HG03280 (cell line): ENCODE data around the gene GRID1.
"Not testable (repeated sequence)": the region's sequence is repeated elsewhere in the genome, so short reads cannot be mapped to it uniquely, and the experiment has no call there.

Source experiments
- ATAC-seq: cut with Tn5 transposase; IDR thresholded peaks from one replicate; pipeline ENCODE4 v1.9.1; 2021; ENCODE audit warnings: mild to moderate bottlenecking, moderate library complexity; ENCODE audit not compliant: unreplicated experiment

Gene GRID1

DNA sequence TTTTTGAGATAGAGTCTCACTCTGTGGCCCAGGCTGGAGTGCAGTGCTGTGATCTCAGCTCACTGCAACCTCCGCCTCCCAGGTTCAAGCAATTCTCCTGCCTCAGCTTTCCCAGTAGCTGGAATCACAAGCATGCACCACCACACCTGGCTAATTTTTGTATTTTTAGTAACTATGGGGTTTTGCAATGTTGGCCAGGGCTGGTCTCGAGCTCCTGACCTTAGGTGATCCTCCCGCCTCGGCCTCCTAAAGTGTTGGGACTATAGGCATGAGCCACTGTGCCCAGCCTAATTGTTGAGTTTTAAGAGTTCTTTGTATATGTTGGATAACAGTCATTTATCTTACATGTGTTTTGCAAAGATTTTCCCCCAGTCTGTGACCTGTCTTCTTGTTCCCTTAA lies 667.5 kb downstream of the GRID1 start:
- not testable (repeated sequence) for ATAC-seq

DNA sequence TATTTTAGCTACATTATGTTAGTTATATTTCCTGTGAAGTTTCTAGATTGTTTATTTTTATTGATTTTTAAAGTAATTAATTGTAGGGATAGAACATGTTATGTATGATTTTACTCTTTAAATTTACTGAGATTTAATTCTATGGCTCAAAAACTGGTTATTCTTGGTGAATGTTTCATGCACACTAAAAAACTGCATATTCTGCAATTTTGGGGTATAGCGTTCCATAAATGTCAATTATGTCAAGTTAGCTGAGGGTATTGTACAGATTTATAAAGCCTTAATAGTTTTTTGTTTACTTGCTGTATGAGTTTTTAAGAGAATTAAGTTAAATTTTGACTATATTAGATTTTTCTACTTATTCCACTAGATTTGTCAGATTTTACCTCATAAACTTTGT lies 669.7 kb downstream of the GRID1 start:
- no peak for ATAC-seq

DNA sequence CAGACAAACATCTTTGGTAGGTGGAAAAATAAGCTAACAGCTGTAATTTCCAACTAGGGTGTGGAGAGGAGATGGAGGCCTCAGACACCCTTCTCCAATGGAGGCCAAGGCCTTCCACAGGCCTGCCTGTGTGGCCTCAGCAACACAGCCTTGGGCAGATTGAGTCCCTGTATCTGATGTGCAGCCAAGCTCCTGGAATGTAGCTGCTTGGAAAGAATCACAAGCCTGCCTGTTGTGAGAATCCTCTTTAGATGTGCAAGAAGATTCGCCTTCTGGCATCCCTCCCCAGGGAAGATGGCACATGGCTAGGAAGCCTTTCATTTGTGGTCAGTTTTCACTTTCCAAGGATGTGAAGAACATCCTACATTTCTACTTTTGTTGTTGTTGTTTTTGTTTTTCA lies 684.0 kb downstream of the GRID1 start:
- ATAC-seq, result no peak

DNA sequence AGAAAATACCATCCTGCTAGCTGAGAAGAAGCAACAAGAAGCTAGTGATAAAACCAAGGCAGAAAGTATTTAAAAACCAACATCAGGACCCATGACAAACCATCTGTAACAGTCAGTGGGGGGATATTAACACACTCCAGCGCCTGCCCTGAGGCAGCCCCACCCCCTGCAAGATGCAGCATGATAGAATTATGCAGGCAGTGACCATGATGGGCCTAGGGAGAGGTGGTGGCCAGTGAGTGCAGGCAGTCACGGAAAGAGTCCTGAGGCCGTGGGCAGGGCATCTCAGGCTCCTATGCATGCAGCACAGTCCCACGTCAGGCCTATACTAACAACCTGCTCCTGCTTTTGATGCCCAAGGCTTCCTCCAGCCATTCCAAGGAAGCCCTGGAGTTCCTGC lies 686.9 kb downstream of the GRID1 start:
- no peak for ATAC-seq

DNA sequence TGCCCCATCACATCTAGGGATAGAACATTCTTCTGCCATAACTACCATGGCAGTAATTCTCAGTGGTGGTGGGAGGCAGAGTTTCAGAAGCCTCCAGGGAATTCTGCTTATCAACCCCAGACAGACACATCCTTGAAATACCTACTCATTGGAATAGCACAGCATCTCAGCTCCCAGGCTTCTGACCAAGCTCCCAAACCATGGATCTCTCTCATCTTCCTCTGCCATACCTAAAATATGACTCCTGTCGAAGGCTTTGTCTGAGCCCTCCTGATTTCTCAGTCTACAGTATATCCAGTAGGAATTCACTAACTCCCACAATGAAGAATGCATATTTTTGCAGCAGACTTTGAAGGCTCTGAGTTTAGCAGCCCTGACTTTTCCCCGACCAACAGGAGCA lies 687.5 kb downstream of the GRID1 start:
- ATAC-seq, result no peak

DNA sequence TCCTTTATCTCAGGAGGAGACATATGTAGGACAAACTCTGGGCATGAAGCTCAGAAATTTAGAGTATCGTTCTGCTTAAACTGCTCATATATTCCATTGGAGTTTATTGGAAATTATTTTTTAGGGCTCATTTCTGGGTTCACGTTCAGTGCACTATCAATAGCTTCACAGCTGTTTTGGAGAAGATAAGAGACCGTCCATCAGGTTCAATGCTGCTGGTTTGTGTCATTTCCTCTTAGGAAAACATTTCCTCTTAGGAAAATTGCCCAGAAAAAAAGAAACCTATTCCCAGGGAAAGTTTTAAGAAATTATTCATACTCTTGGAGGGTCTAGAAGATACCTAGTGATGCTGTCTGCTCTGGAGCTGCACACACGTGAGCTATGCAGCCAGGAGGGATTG lies 691.7 kb downstream of the GRID1 start:
- no peak for ATAC-seq

DNA sequence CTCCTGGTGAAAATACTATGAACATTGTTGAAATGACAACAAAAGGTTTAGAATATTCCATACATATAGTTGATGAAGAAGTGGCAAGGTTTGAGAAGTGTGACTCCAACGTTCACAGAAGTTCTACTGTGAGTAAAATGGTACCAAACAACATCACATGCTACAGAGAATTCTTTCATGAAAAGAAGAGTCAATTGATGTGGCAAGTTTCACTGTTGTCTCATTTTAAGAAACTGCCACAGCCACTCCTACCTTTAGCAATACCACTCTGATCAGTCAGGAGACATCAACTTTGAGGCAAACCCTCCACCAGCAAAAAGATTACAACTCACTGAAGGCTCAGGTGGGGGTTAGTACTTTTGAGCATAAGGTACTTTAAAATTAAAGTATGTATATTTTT lies 693.3 kb downstream of the GRID1 start:
- ATAC-seq, result no peak

DNA sequence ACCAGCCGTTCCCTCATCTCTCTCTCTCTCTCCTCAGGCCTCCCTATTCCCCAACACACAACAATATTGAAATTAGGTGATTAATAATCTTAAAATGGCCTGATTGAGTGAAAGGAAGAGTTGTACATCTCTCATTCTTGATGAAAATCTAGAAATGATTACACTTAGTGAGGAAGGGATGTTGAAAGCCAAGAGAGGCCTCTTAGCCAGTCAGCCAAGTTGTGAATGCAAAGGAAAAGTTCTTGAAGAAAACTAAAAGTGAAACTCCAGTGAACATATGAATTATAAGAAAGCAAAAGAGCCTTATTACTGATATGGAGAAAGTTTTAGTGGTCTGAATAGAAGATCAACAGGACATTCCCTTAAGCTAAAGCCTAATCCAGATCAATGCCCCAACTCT lies 695.1 kb downstream of the GRID1 start:
- ATAC-seq, result no peak

DNA sequence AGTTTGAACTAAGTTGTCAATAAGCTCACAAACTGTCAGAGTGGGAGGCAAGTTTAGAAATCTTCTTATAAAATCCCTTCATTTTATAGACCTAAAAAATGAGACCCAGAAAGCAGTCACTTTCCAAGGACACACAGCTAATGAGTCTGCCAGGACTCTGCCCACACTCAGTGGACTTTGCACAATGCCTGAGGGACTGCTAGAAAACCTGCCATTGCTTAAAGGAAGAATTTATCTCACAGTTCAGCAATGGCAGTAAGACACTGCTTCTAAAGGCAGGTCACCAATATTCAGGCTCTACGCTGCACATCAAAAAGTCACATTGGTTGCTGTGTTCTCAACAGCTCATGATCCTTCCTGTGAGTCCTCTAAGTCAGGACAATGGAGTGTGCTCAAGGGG lies 698.1 kb downstream of the GRID1 start:
- ATAC-seq, result no peak

DNA sequence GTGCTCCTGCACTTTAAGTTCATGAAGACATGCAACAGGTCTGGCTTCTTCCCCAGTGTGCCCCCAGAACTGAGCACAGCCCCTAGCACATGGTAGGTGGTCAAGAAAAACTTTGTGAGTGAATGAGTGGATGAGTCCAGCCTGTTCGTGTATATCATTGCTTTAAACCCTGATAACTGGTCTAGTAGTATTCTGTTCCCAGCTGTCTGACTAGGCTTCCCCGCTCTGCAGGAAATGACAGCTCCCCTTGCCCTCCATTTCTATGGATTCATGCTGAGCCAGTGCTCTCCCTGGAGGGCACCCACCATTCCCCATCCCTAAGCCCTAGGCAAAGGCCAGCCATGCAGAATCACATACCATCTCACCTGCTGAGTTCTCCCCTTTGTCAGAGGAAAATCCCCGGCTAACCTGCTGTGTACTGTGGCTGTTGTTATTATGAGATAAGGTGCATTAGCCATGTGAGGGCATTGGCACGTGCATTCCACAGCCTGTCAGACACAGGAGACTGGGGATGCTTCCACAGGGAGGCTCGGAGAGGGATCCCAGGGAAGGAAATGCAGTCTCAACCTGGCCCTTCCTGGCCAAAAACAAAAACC lies 698.9 kb downstream of the GRID1 start:
- ATAC-seq, result no peak

DNA sequence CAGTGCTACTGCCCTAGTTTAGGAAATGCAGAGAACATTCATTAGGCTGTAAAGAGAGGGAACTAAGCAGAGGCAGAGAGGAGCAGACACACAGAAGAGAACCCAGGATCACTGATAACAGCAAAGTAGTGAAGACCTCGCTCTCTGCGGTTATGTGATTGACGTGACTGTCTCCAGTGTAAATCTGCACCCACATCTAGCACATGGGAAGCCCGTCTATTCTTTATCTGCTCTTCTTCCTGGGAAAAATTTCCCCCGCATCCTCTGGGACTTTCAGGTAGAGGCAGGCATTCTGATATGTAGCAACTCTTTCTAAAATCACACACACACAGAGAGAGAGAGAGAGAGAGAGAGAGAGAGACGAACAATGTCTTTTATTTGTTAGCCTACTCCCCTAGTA lies 699.6 kb downstream of the GRID1 start:
- ATAC-seq, result no peak

DNA sequence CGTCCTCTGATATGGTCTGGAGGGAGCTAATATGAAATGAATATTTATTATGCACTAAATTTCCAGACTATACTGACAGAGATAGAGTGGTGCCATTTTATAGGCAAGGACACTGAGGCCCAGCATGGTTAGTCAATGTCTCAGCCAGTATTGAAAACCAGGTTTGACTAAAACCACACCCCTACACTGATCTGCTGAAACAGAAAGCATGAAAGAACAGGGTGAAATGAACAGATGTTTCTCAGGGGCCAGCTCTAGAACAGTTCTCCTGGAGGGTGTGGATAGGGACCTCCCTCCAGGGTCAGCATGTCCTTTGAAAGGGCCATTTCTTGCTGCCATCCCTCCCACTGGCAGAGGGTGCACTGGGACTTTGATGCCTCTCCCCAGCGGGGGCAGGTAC lies 700.5 kb downstream of the GRID1 start:
- ATAC-seq, result peak; percentile 79

DNA sequence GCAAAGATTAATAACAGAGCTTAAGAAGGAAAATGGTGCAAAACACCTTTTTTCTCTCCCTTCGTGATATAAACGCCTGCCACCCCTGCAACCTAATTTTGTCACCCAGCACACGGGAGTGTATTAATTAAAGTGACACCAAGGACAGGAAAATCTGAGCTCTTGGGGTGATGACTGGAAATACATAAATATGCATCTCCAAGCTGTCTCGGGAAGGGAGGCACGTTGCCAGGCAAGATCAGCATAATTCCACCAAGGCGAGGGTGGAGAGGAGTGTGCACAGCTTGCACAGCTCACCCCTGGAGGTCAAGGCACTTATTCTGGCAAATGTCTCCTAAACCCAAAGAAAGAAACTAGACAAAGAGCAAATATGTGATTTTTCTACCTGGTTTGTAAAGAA lies 700.9 kb downstream of the GRID1 start:
- ATAC-seq, result no peak

DNA sequence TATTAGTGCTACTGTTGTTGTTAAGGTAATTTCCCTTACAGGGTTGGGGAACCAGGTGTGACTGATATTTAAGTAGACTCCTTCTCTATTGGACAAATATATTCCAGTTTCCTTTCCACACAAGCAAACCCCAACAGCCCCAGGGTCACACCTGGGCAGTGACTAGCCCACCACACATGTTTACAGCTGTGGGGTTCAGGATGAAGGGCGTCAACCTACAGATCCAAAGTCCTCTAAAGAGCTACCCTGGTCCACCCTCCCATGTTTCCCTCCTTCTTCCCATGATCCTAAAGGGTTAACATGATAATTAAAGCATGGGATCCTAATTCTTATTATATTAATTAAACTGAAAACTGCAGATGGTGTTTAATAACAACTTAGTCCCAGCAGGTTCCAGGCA lies 701.5 kb downstream of the GRID1 start:
- no peak for ATAC-seq

DNA sequence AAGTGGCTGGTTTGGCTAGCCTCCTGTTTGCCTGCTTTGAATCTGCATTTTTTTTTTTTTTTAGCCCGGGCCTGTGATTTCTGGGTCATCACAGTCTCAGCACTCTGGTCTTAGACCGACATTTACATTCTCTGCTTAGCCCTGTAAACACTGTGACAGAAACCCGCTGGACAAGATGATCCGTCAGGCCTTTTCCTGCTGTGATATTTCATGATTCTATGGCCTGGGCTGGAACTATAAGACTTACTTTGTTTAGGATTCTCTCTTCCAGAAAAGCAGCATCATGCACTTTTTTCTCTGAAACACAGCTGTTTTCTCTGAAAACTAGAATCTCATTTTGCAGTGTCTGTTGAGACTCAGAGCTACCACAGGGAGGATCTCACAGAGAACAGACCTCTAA lies 705.5 kb downstream of the GRID1 start:
- ATAC-seq, result no peak

DNA sequence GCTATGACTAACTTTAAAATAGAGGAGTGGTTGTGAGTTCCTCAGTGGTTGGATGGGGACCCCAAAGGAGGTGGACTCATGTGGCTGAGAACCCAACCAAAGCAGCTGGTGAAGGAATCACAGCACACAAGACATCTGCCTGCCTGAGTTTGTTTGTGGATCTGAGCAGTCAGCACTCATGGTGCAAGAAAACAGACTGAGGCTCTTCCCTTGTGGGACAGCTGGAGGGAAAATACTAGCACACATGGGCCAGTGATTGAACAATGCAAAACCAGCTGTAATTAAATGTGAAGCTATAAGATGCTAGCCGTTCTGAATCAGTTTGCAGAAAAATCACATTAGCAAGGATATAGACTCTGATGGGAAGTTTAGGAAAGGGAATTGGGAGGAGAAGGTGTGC lies 707.3 kb downstream of the GRID1 start:
- ATAC-seq, result no peak

DNA sequence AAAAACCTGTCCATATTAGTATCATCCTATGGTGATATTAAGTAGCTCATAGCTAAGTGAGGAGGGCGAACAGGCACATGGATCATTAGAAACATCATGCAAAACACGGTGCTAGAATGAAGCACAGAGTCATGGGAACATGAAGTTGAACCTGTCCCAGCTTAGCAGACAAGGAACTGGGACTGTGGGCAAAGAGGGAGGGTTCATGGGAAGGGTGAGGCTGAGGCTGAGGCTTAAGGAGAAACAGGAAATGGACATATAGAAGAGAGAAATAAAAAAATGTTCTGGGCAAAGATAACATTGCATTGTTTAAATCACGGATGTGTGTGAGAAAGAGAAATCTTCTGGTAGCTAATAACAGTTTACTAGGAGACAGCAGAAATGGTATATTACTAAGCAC lies 708.1 kb downstream of the GRID1 start:
- ATAC-seq, result no peak

DNA sequence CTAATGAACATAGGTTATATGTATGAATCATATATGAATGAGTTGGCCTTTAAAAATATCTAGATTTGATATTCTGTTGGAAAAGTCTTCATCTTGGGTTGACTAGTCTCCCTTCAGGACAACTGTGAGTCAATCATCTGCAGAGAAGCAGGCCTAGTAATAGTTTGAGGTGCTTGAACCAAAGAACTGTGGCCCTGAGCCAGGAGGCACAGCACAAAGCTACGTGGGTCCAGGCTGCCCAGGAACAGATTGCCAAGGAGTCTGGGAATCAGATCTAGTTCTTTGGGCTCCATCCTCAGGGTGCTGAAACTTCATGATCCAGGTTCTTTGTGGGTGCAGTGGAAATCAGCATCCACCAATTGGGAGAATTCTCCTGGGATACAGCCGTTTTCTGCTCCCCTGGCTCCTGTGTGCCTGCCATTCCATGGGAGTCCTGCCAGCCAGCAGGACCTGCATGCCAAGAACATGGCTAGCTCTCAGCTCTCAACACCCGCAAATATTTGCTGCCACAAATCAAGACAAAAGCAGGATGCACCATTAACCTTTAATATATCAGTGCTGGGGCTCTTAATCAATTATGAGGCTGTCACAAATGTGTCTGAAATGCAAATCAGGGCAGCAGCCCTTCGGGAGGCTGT lies 709.0 kb downstream of the GRID1 start:
- no peak for ATAC-seq

DNA sequence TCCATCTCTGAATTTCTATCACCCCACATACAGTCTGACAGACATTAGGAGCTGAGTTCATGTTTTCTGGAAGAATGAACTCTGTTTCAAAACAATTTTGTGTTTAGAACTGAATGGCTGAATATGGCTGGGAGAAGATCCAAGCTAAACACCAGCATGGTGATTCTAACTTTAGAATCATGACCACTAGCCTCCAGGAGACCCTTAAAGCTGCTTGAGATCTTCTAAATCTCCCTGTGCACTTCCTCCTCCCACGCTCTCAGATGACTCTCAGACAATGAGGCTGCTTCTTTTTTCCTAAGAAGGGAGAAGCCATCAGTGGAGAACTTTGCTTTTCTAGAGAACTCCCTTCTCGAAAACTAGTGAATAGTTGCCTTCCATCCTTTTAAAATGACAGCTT lies 711.2 kb downstream of the GRID1 start:
- ATAC-seq, result no peak

DNA sequence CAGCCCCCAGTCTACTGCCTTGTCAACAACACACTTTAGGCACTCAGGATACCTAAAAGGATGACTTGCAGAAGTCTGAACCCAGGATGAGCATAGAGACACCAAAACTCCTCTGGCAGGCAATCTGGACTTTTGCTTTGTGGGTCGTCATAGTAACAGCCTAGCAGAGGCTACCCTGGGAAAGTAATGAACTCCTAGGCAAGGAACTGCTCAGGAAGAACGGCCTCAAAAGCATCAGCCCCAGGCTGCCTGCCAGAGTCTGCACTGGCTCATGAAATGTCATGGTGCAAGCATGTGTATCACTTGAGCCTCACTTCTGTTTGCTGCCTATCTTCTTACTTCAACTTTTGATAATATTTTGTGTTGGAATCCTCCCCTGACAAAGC lies 715.1 kb downstream of the GRID1 start:
- no peak for ATAC-seq

DNA sequence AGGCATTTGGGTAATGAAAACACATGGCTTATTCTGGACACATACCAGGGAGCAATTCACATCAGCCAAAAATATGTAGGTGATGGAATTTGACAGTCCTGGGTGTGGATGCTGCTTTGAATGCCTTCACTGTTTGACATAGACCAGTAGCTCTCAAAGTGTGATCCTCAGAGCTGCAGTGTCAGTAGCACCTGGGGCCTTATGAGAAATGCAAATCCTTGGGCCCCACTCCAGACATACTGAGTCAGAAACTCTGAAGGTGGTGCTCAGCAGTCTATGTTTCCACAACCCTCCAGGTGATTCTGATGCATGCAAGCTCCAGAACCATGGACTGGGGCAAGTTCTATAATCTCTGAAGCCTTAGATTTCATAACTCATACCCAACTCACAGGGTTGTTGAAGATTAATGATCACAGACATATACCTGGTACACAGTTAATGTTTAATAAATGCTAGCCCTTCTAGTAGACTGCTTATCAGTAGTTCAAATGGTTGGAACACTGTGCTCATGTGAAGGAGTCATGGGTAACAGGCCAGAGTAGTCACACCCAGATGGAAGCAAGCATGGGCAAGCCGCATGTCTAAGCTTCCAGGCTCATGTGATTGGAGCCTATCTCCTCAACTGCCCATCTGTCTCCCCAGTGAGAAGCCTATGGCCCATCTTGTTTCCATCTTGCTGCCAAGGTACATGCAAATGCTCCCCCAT lies 715.7 kb downstream of the GRID1 start:
- no peak for ATAC-seq

DNA sequence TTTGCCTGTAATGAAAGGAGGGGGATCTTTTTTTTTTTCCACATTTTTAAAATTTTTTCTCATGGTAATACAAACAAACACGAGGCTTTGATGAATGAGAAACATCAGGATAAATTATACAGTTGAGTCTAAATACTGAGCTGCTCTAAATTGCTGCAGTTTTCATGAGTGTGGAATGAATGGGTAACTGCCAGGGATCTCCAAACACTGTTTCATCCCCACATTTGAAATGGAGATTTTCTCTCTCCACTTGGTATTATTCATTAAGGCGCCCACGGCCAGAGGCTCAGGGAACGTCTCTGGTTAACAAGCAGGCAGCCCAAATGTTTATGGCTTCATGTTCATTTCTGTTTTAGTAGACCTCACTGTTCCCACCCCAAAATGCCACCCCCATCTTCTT lies 717.1 kb downstream of the GRID1 start:
- no peak for ATAC-seq
